Activated T-cell treated with anti-CD3 and anti-CD28 coated beads, Interleukin-2, amount 50 U/mL, for 4 hours (primary cell): ENCODE data around the gene MRAS. TPM values are rescaled to one million over a fixed set of nuclear protein-coding genes. Genes with fewer than 3 reads are reported as not detected.
"Not testable (repeated sequence)": the region's sequence is repeated elsewhere in the genome, so short reads cannot be mapped to it uniquely, and the experiment has no call there.

ENCODE experiments used
- ATAC-seq, 2 donors: fragments of 200-7000 bp; cut with Tn5 transposase; one replicate each; pipeline ENCODE4 v1.10.0; 2021
- DNase-seq: peaks from one replicate; pipeline ENCODE4 v3.0.0-alpha.2; 2020
- H3K27me3 Mint-ChIP-seq: one replicate; pipeline ENCODE4 v1.8.0; 2021; ENCODE audit warnings: low read depth, mixed read lengths
- H3K36me3 Mint-ChIP-seq: one replicate; pipeline ENCODE4 v1.8.0; 2022; ENCODE audit warnings: mixed read lengths; ENCODE audit not compliant: insufficient read depth
- H3K4me1 Mint-ChIP-seq: one replicate; pipeline ENCODE4 v1.8.0; 2021; ENCODE audit warnings: low read depth, mixed read lengths
- H3K4me3 Mint-ChIP-seq: one replicate; pipeline ENCODE4 v1.8.0; 2021; ENCODE audit warnings: mild to moderate bottlenecking, moderate library complexity, mixed read lengths
- H3K9me3 Mint-ChIP-seq: one replicate; pipeline ENCODE4 v1.8.0; 2021; ENCODE audit warnings: mixed read lengths
- total RNA-seq, 3 donors: library from RNA; stranded (reverse); gene quantifications; one replicate each; pipeline ENCODE4 v1.2.1, GENCODE V29; 2021

MRAS gene
- total RNA-seq, 3 donors from 2014 or later = 0.19 to 0.56 (median 0.34) TPM

DNA sequence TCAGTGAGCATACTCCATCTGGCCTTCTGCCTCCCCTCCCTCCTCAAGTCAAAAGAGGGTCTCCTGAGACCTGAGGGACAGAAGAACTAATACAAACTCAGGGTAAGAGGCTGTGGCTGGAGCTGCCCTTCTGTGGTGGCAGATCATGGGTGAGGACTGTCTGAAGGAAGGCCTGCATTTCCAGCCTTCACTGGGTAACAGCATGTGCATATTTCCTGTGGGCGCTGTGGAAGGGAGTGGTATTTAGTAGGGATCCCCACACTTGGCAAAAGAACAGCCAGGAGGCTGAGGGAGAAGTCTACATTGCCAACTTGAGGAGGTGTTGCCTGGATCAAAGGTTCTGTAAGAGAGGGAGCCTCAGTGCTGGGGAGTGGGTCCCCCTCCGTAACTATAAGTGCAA, 75.9 kb downstream of the MRAS start:
- DNase-seq (no peak), ATAC-seq (no peak)
- peaks cover 1% of the 10 kb centered on the region for H3K27me3 Mint-ChIP-seq
- H3K4me3 Mint-ChIP-seq = no peak overlapping the region
- H3K36me3 Mint-ChIP-seq = no peaks in the 10 kb centered on the region
- H3K9me3 Mint-ChIP-seq = no peaks in the 10 kb centered on the region
- H3K4me1 Mint-ChIP-seq = no peaks in the 10 kb centered on the region

DNA sequence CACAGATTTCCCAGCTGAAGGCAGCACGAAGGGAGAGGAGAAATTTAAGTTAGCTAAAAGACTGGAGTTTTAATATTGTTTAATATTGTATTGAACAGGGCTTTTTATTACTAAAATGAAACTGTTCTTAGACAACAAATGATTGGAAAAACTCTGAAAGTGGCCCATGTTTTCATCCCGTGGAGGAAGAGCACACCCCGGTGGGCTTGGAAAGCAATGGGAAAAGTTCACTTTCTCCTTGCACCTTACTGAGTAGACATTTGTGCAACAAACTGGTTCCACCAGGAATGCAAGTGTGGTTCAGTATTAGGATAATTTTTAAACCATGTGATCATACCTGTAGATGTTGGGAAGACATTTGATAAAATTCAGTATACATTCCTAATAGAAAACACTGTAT, 77.8 kb downstream of the MRAS start:
- ATAC-seq (no peak), DNase-seq (no peak)
- Mint-ChIP-seq H3K27me3 (peaks cover 9% of the 10 kb centered on the region), H3K4me1 (no peaks in the 10 kb centered on the region), H3K4me3 (no peak overlapping the region), H3K36me3 (no peaks in the 10 kb centered on the region), H3K9me3 (no peaks in the 10 kb centered on the region)

DNA sequence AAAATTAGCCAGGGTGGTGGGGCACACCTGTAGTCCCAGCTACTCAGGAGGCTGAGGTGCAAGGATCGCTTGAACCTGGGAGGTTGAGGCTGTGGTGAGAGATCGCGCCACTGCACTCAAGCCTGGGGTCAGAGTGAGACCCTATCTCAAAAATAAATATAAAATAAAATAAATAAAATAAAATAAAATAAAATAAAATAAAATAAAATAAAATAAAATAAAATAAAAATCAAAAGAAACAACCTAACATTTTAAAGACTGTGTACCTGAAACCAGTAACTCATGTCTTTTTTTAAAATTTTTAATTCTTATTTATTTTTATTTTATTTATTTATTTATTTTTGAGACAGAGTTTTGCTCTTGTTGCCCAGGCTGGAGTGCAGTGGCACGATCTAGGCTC, 78.4 kb downstream of the MRAS start:
- H3K4me3 Mint-ChIP-seq, DNase-seq, ATAC-seq, H3K9me3 Mint-ChIP-seq, H3K36me3 Mint-ChIP-seq, H3K4me1 Mint-ChIP-seq: not testable (repeated sequence)
- peaks cover 13% of the 10 kb centered on the region for H3K27me3 Mint-ChIP-seq

DNA sequence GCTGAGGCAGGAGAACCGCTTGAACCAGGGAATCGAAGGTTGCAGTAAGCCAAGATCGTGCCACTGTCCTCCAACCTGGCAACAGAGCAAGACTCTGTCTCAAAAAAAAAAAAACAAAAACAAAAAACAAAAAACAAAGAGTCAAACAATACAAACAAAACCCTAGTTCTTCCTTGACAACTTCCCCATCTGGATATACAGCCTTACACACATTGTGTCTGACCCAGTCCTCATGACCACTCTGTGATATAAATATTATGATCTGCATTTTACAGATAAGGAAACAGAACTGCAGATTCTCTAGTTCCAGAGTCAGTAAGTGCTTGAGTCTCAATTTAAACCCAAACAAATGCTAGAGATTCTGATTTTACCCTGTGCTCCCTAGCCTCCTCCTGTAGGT, 81.3 kb downstream of the MRAS start:
- H3K4me1 Mint-ChIP-seq = peaks cover 6% of the 10 kb centered on the region
- DNase-seq (no peak), ATAC-seq (no peak)
- peaks cover 33% of the 10 kb centered on the region for H3K27me3 Mint-ChIP-seq
- H3K9me3 Mint-ChIP-seq = no peaks in the 10 kb centered on the region
- H3K4me3 Mint-ChIP-seq = no peak overlapping the region
- no peaks in the 10 kb centered on the region for H3K36me3 Mint-ChIP-seq

DNA sequence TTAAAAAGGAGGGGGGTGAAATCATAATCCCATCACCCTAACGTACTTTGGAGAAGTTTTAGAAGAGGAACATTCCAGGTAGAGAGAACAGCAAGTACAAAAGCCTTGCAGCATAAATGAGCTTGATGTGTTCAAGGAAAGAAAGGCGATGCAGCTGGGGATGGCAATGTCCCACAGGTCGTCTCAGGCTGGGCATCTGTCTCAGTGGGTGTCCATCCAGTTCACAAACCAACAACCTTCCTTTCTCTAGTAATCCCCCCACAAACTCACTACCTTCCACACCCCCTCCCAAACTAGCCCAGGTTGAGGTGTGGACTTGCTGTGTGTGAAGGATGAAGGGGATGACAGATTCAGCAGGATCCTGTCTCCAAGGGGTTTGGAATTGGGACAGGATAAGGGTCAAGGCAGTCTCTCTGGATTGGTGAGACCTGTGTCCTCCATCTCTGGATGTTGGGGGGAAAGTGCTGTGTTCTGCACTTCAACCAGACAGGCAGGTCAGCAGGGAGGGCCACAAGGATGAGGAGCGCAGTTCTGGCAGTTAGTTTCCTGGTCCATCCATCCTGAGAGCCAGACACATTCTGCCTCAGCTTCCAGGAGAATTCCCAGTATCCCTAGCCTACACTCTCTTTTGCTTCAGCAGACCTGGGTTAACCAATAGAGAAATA, 84.3 kb downstream of the MRAS start:
- ATAC-seq = no peak
- H3K36me3 Mint-ChIP-seq = no peaks in the 10 kb centered on the region
- H3K4me3 Mint-ChIP-seq = no peak overlapping the region
- H3K27me3 Mint-ChIP-seq = peaks cover 54% of the 10 kb centered on the region
- H3K9me3 Mint-ChIP-seq = no peaks in the 10 kb centered on the region
- no peak for DNase-seq
- H3K4me1 Mint-ChIP-seq = peaks cover 11% of the 10 kb centered on the region

GRCh38 chr3:138433892-138434275, 85.5 kb downstream of the MRAS start:
- H3K4me3 Mint-ChIP-seq = peak overlapping the region; percentile 62

DNA sequence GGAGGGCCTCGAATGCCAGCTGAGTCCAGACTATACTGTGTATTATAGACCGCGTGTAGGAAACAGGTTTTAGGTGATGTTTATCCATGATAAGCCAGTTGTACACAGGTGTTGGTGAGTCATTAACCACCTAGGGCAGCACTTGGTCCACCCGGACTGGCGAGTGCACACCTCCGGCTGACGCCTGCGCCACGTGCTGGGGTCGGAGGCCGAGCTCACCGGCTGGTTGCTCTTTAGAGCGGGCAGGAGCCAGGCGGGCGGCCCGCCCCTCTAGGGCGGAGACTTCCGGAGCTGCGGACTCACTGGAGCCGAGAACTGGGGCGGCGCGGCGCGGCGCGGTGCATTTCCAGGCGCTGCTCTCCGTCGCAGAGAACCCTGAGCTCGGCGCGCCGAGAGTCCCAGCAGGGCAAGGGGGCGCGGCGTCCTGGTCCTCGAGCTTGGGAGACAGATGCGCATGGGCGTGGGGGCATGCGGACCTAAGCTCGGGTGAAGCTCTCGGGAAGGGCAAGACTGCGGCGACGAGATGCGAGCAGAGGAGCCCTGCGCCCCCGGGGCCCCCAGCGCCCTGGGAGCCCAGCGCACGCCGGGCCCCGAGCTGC, 86.0 kb downstream of the MRAS start, which contains the start of gene ESYT3:
Gene ESYT3 (plus strand): TSS at position 341 of the 599 bp plus-strand sequence. CDS start 183 bp downstream, at position 524.
- peak; percentile 93 to 94 for ATAC-seq
- H3K36me3 Mint-ChIP-seq = no peaks in the 10 kb centered on the region
- peaks cover 11% of the 10 kb centered on the region for H3K4me1 Mint-ChIP-seq
- no peak for DNase-seq
- H3K27me3 Mint-ChIP-seq = peaks cover 55% of the 10 kb centered on the region
- no peaks in the 10 kb centered on the region for H3K9me3 Mint-ChIP-seq
- peak within 1 kb of the TSS; percentile 62 for H3K4me3 Mint-ChIP-seq

More at GRCh38 chr3:138433892-138434275, 85.5 kb downstream of the MRAS start:
- Mint-ChIP-seq H3K4me1 (peaks cover 11% of the 10 kb centered on the region), H3K36me3 (no peaks in the 10 kb centered on the region), H3K9me3 (no peaks in the 10 kb centered on the region), H3K27me3 (peaks cover 55% of the 10 kb centered on the region)
- ATAC-seq (no peak), DNase-seq (no peak)

DNA sequence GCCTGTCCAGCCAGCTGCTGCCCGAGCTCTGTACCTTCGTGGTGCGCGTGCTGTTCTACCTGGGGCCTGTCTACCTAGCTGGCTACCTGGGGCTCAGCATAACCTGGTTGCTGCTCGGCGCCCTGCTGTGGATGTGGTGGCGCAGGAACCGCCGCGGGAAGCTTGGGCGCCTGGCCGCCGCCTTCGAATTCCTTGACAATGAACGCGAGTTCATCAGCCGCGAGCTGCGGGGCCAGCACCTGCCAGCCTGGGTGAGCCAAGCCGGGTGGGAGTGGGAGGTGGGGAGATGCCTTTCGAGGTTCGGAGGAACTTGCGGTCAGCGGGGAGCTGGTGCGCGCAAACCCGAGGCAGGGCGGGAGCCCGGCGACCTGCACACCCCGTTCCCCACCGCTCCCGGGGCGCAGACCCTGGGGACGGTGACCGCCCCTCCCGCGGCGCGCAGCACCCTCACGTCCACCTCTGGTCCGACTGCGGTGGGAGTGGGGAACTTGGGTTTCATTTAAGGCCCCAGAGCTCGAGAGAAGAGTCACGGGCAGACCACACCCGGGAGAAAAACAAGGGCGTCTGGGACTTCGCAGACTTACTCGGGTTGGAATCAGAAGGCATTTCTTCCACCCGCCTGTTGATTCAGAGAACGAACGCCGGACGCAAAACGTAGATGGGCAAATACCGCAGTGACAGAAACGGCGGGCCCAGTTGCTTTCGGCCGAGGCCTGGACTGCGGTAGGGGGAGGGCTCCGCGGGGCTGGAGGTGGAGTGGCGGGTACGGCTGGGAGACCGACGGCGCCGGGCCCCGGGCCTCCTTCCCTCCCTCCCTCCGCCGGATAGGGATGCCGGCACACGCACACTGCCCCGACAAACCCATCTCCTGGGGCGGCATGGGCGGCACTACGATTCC, 86.7 kb downstream of the MRAS start:
- Mint-ChIP-seq H3K4me1 (peaks cover 11% of the 10 kb centered on the region), H3K9me3 (no peaks in the 10 kb centered on the region), H3K4me3 (peak overlapping the region; percentile 42), H3K27me3 (peaks cover 56% of the 10 kb centered on the region), H3K36me3 (no peaks in the 10 kb centered on the region)
- peak; percentile 12 to 21 for ATAC-seq
- no peak for DNase-seq

GRCh38 chr3:138435840-138436239, 87.5 kb downstream of the MRAS start:
- Mint-ChIP-seq H3K27me3 (peaks cover 54% of the 10 kb centered on the region), H3K9me3 (no peaks in the 10 kb centered on the region), H3K4me1 (peaks cover 11% of the 10 kb centered on the region), H3K36me3 (no peaks in the 10 kb centered on the region), H3K4me3 (peak overlapping the region; percentile 45)
- DNase-seq (no peak), ATAC-seq (no peak)

- DNase-seq (no peak), ATAC-seq (no peak)
- Mint-ChIP-seq H3K4me3 (no peak overlapping the region), H3K9me3 (no peaks in the 10 kb centered on the region), H3K36me3 (no peaks in the 10 kb centered on the region), H3K27me3 (peaks cover 46% of the 10 kb centered on the region), H3K4me1 (peaks cover 11% of the 10 kb centered on the region)
Measured at GRCh38 chr3:138437281-138437680, 88.9 kb downstream of the MRAS start.

GRCh38 chr3:138438896-138439295, 90.5 kb downstream of the MRAS start:
- peaks cover 33% of the 10 kb centered on the region for H3K27me3 Mint-ChIP-seq
- no peaks in the 10 kb centered on the region for H3K36me3 Mint-ChIP-seq
- DNase-seq (no peak), ATAC-seq (no peak)
- peaks cover 7% of the 10 kb centered on the region for H3K4me1 Mint-ChIP-seq
- no peak overlapping the region for H3K4me3 Mint-ChIP-seq
- no peaks in the 10 kb centered on the region for H3K9me3 Mint-ChIP-seq

DNA sequence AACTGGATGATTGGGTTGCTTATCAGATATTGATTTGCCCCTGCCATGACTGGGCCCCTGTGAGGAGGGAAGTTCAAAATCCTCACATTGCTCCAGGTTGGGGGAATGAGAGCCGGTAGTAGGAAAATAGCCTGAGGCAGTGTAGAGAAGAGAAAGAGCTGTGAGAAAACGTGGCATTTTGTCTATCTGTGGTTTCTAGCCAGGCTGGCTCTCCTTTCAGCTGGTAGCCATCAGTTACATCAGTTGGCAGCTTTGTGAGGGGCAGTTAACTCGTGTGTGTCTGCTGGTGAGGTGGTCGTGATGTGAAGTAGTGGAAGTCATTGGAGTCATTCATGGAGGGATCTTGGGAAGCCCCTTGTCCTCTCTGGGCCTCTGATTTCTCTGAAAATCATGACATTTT, 91.3 kb downstream of the MRAS start:
- ATAC-seq = no peak
- Mint-ChIP-seq H3K27me3 (peaks cover 29% of the 10 kb centered on the region), H3K36me3 (no peaks in the 10 kb centered on the region), H3K4me3 (no peak overlapping the region), H3K9me3 (no peaks in the 10 kb centered on the region), H3K4me1 (peaks cover 5% of the 10 kb centered on the region)
- no peak for DNase-seq

- H3K4me3 Mint-ChIP-seq = no peak overlapping the region
- peaks cover 29% of the 10 kb centered on the region for H3K27me3 Mint-ChIP-seq
- ATAC-seq (no peak), DNase-seq (no peak)
- H3K9me3 Mint-ChIP-seq = no peaks in the 10 kb centered on the region
- H3K36me3 Mint-ChIP-seq = no peaks in the 10 kb centered on the region
- peaks cover 5% of the 10 kb centered on the region for H3K4me1 Mint-ChIP-seq
Measured at GRCh38 chr3:138440121-138440521, 91.7 kb downstream of the MRAS start.

DNA sequence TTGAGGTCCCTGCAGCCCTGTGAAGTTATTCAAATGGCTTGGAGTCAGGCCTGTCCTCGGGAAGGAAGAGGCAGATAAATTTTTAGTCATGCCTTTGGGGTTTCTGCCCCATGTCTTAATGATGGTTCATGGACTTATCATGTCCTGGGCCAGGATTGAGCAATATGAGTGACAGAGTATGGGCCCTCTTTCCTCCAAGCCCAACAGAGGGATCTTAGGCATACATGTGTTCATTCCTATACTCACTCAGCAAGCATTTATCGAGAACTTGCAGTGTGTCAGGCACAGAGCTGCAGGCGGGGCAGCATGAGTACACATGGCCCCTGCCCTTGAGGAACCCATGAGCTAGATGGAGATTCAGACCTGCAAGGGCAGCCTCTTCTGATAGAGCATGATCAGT, 92.2 kb downstream of the MRAS start:
- Mint-ChIP-seq H3K9me3 (no peaks in the 10 kb centered on the region), H3K4me3 (no peak overlapping the region), H3K27me3 (peaks cover 29% of the 10 kb centered on the region), H3K36me3 (no peaks in the 10 kb centered on the region), H3K4me1 (peaks cover 5% of the 10 kb centered on the region)
- ATAC-seq (no peak), DNase-seq (no peak)
